ENCODE data around the gene DHRS11.

Gene DHRS11

GRCh38 chr17:36641877-36642845 lies 50.5 kb downstream of the DHRS11 start:
- no peak for TF ChIP-seq YY1 (IDR thresholded peaks at IDR 0.05; ENCODE audit: low read depth)
- 0 out of 2 replicates have a peak, but pooled peaks have one; percentile 20 for TF ChIP-seq EGR1 (IDR thresholded peaks at IDR 0.05)
- no peak for TF ChIP-seq CEBPB (IDR thresholded peaks at IDR 0.05)

- TF ChIP-seq ZBTB7A (IDR thresholded peaks at IDR 0.05; ENCODE audit: low read depth) (no peak), CEBPB (IDR thresholded peaks at IDR 0.05) (no peak), TAF1 (IDR thresholded peaks at IDR 0.05; ENCODE audit: low read depth) (no peak), TCF12 (IDR thresholded peaks at IDR 0.05; ENCODE audit: low read depth) (no peak), REST (IDR thresholded peaks at IDR 0.05; ENCODE audit: low read depth) (no peak), USF1 (IDR thresholded peaks at IDR 0.05) (no peak), TEAD4 (IDR thresholded peaks at IDR 0.05) (no peak), EP300 (IDR thresholded peaks at IDR 0.05; ENCODE audit: borderline replicate concordance) (no peak), MAX (IDR thresholded peaks at IDR 0.05) (no peak), YY1 (IDR thresholded peaks at IDR 0.05; ENCODE audit: low read depth) (no peak), EGR1 (IDR thresholded peaks at IDR 0.05) (no peak), CREB1 (IDR thresholded peaks at IDR 0.05; ENCODE audit: low read depth) (no peak), RAD21 (IDR thresholded peaks at IDR 0.05; ENCODE audit: low read depth) (no peak)
These were observed 51.5 kb downstream of the DHRS11 start for GRCh38 chr17:36643086-36643685.

- TF ChIP-seq CREB1 (IDR thresholded peaks at IDR 0.05; ENCODE audit: low read depth) (no peak), EP300 (IDR thresholded peaks at IDR 0.05; ENCODE audit: borderline replicate concordance) (no peak), MAX (IDR thresholded peaks at IDR 0.05) (no peak), REST (IDR thresholded peaks at IDR 0.05; ENCODE audit: low read depth) (no peak)
These were observed 53.7 kb downstream of the DHRS11 start for GRCh38 chr17:36645422-36645821.

GRCh38 chr17:36647636-36648035 lies 56.0 kb downstream of the DHRS11 start:
- TF ChIP-seq ZBTB7A (IDR thresholded peaks at IDR 0.05; ENCODE audit: low read depth) (no peak), TEAD4 (IDR thresholded peaks at IDR 0.05) (no peak), RAD21 (IDR thresholded peaks at IDR 0.05; ENCODE audit: low read depth) (no peak), REST (IDR thresholded peaks at IDR 0.05; ENCODE audit: low read depth) (no peak), FOXM1 (IDR thresholded peaks at IDR 0.05; ENCODE audit: borderline replicate concordance, low read depth) (no peak), NFIC (IDR thresholded peaks at IDR 0.05) (no peak), MAX (IDR thresholded peaks at IDR 0.05) (no peak), USF1 (IDR thresholded peaks at IDR 0.05) (no peak), TCF12 (IDR thresholded peaks at IDR 0.05; ENCODE audit: low read depth) (no peak), CREB1 (IDR thresholded peaks at IDR 0.05; ENCODE audit: low read depth) (no peak), EP300 (IDR thresholded peaks at IDR 0.05; ENCODE audit: borderline replicate concordance) (no peak), TAF1 (IDR thresholded peaks at IDR 0.05; ENCODE audit: low read depth) (no peak), YY1 (IDR thresholded peaks at IDR 0.05; ENCODE audit: low read depth) (no peak), EGR1 (IDR thresholded peaks at IDR 0.05) (no peak)
